ENCODE results near the gene RNF152. TPM values are rescaled to one million over a fixed set of nuclear protein-coding genes. Genes with fewer than 3 reads are reported as not detected.

Gene RNF152
- total RNA-seq, 4 donors from 2014 or later: 4.2 to 20.5 (median 14.0) TPM

- ATAC-seq (ENCODE audit: low FRiP score): no peak
- no peak for TF ChIP-seq CTCF (IDR thresholded peaks at IDR 0.05)
- DNase-seq (ENCODE audit: low spot score): no peak
Observed at GRCh38 chr18:61908661-61909060, 15.9 kb upstream of the RNF152 start.

- ATAC-seq (ENCODE audit: low FRiP score) (peak; percentile 81), DNase-seq (ENCODE audit: low spot score) (no peak)
- TF ChIP-seq CTCF (IDR thresholded peaks at IDR 0.05): peak in 1 of 3 donors; percentile 60
Observed at GRCh38 chr18:61901323-61901986, 8.6 kb upstream of the RNF152 start.

- ATAC-seq (ENCODE audit: low FRiP score) (no peak), DNase-seq (ENCODE audit: low spot score) (no peak)
- no peak for TF ChIP-seq CTCF (IDR thresholded peaks at IDR 0.05)
Observed at GRCh38 chr18:61900504-61901281, 7.9 kb upstream of the RNF152 start.

DNA sequence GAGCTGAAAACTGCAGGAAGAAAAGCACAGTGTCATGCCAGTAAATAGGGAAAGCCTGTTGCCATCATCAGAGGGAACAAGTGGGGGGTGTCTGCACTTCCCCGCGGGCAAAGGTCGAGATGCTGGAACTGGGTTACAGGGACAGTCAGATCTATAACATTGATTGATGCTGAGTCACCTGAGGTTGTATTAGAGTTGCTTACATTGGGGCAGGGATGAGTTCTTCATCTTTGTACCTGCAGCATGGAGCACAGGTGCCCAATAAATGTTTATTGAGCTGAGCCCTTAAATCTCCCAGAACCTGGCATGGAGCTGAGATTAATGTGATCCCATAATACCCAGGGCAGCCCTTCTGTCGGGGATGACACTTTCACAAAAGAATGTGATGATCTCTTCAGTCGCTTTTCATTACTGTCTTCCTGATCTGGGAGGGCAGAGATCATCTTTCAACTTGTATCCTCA, 5.9 kb upstream of the RNF152 start:
- no peak for DNase-seq (ENCODE audit: low spot score)
- TF ChIP-seq CTCF (IDR thresholded peaks at IDR 0.05): no peak
- ATAC-seq (ENCODE audit: low FRiP score): no peak

DNA sequence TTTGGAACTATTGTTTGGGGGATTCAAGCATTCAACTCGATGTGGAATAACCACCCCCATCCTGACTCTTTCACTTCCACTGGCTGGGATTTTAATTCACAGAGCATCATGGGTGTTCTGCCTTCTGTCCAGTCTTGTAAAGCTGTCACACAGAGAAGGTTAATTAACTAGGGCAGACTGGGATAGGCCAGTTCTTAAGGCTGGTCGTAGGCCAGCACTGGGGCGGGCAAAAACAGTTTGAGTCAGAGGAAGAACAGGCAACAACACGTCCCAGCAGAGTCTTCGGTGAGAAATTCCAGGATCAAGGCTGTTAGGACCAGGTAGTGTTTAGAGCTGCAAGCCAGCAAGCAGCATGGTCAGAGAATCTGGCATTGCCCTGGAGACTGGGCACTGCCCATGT, 4.0 kb upstream of the RNF152 start:
- no peak for TF ChIP-seq CTCF (IDR thresholded peaks at IDR 0.05)
- peak; percentile 8 for ATAC-seq (ENCODE audit: low FRiP score)
- DNase-seq (ENCODE audit: low spot score): no peak

- no peak for DNase-seq (ENCODE audit: low spot score)
- ATAC-seq (ENCODE audit: low FRiP score): no peak
- TF ChIP-seq CTCF (IDR thresholded peaks at IDR 0.05): no peak
Observed at GRCh38 chr18:61896118-61896517, 3.3 kb upstream of the RNF152 start.

All from omental fat pad (tissue), 4 donors.